HG03103 (cell line): Measurements from ENCODE around the gene MXD1.
"Not testable (repeated sequence)": the region's sequence is repeated elsewhere in the genome, so short reads cannot be mapped to it uniquely, and the experiment has no call there.

ENCODE experiments used
- ATAC-seq: cut with Tn5 transposase; IDR thresholded peaks from one replicate; pipeline ENCODE4 v1.9.1; 2021; ENCODE audit warnings: low read depth; ENCODE audit not compliant: unreplicated experiment

The MXD1 gene

DNA sequence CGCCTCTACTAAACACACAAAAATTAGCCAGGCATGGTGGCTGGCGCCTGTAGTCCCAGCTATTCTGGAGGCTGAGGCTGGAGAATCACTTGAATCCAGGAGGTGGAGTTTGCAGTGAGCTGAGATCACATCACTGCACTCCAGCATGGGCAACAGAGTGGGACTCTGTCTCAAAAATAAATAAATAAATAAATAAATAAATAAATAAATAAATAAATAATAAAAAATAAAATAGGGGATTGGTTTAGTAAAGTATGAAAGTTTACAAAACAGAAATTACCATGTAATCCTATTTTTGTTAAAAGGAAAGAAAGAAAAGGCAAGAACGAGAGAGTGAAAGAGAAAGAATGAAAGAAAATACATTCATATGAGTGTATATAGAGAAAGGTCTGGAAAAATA is 35.8 kb downstream of the MXD1 start:
- not testable (repeated sequence) for ATAC-seq

DNA sequence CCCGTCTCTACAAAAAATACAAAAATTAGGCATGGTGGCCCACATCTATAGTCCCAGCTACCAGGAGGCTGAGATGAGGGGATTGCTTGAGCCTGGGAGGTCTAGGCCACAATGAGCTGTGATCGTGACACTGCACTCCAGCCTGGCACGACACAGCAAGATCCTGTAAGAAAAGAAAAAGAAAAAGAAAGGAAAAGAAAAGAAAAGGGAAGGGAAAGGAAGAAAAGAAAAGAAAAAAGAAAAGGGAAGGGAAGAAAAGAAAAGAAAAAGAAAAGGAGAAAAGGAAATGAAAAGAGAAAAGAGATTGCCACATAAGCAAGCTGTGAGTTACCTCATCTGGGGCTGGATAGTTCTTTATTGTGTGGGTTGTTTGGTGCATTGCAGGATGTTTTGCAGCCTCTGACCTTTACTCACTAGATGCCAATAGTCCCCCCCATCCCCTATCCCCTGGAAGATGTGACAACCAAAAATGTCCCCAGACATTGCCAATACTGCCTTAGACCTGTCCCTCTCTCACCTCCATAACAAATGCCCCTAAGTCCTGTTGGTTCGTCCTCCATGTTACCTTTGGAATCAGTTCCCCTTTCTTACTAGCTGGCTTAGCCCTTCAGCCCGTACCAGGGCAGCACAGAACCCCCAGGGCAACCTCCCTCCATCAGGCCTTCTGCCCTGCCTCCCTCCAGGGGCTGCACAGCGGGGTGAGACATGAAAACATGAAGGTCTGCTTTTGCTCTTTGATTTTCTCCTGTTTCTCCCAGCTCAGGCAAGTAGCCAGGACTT is 37.6 kb downstream of the MXD1 start:
- ATAC-seq = no peak

DNA sequence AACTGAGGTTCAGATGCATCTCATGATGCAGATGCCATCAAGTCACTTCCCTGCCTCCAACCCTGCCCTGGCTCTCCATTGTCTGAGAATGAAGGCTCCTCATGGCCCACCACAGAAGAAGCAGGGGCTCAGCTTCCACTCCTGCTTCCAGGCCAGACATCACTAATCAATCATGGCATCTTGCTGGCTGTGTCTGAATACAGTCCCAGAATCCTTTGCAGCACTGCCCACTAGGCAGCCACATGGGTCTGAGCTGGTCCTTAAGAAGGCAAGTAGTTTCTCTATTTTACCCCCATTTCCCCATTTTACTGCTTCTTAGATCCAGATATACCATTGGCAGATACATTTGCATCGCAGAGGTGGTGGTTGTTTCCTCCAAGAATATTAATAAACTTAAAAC is 39.2 kb downstream of the MXD1 start:
- no peak for ATAC-seq

DNA sequence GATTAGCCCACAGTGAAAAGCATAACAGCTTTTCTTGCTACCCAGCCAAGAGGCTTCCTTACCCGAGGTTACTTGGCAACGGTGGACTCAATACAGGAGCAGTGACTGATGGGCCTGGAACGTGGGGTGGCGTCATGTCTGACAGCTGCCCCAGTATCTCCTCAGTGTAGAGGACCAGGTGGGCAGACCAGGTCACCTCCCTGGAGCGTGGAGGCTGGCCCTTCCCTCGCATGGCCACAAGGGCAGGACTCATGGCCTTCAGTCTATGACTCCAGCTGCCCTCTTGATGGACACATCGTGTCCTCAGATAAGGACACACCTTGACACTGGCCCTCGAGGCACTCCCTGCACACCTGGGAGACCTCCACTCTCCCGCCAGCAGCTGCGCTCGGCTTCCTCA is 40.1 kb downstream of the MXD1 start:
- ATAC-seq = no peak

DNA sequence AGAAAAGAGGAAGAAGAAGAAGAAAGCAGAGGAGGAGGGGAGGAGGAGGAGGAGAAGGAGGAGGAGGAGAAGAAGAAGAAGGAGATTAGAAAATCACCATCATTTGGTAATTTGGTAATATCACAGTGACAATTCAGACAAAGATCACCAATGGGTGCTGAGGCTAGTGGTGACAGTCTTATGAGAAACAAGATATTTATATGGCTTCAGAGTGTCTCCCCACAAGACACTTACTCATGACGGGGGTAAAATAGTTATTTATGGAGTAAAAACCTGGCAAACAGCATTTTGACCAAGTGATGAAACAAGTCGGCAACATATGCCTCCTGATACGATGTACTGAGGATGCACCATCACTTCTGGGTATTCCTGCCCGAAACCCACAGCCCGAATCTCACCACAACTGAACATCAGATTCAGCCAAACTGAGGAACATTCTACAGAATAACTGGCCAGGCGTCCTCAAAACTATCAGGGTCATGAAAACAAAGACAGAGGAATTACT is 41.6 kb downstream of the MXD1 start:
- no peak for ATAC-seq

DNA sequence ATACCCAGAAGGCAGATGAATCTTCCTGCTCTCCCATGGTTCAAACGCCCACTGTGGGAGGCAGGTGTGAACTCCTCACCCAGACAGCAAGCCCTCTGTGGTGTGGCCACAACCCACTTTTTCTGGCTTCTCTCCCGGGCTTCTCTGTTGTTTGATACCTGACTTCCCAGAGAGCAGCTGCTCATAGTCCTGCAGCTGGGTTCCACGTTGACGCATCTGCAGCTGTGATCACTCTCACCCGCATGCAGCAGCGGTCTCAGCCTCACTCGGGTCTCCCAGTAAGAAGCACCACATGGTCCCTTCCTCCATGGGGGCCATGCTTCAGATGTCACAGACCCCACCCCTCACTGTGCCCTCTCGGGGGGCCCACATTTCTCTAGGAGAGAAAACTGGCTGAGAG is 43.1 kb downstream of the MXD1 start:
- ATAC-seq = no peak

DNA sequence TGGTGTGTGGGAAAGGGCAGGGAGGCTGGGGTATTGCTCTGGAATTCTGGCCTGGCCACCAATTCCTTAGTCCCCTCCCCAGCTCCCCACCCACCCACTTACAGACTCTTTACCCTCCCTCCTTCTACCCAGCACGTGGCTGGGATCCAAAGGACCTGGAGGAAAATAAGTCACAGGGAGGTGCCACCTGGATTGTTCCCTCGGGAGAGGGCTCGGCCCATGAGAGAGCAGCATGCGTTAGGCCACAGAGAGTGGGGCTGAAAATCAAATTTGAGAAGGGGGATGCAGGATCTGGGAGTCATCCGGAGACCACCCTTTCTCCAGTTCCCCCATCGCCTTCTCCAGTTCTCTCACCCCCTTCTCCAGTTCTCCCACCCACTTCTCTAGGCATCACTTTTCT is 43.6 kb downstream of the MXD1 start:
- no peak for ATAC-seq

DNA sequence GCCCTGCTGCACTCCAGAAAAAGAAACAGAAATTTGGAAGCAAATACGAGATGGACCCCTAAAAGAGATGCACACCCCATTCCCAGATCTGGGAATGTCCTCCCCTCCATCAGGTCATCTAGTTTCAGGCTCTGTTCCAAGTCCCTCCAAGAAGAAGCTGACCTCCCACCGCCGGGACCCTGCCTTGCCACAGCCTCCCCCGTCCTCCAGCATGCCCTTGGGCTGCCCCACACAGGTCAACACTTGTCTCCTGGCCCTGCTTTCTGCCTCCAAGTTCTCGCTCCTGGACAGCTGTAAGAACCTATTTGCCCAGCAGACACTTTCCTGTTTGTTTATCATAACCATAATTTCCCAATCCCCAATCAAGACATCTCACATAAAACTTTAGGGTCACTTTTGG is 44.5 kb downstream of the MXD1 start:
- ATAC-seq = no peak

DNA sequence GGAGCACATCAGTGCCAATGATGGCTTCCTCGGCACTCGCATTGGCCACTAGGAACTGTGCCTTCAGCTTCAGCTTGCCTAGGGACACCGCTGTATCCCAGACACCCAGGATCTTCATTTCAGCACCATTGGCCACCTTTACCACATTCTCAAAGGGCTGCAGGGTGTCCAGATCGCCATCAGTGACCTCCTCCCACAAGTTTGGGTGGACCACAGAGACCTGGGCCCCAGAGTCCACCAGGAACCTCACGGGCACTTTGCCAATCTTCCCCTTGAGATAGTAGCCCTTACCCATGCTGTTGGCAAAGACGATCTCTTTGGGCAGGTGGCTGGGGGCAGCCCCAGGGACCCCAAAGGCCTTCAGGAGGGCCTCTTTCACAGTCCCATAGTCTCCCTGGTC is 45.9 kb downstream of the MXD1 start:
- ATAC-seq = no peak

DNA sequence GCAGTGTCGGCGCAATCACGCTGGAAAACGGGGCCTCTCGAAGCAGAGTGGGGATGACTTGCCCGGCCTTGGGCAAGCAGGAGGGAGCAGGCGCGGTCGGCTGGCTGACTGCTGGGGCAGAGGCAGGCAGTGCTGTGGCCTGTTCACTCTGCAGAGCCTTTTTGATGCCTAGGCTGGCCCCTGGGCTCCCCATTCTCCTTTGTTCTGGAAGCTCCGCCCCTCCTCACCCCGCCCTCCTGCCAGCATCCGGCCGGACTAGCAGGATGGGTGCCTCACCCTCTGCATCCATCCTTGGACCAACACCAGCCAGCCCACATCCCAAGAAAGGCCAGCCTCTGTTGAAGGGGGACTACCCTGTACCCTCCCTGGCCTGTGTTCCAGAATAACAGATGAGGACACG is 46.6 kb downstream of the MXD1 start, which contains the start of gene ASPRV1:
Gene ASPRV1 (minus strand): TSS at position 136 of the 400 bp plus-strand sequence. CDS start 195 bp downstream, outside the sequence.
- ATAC-seq = no peak

DNA sequence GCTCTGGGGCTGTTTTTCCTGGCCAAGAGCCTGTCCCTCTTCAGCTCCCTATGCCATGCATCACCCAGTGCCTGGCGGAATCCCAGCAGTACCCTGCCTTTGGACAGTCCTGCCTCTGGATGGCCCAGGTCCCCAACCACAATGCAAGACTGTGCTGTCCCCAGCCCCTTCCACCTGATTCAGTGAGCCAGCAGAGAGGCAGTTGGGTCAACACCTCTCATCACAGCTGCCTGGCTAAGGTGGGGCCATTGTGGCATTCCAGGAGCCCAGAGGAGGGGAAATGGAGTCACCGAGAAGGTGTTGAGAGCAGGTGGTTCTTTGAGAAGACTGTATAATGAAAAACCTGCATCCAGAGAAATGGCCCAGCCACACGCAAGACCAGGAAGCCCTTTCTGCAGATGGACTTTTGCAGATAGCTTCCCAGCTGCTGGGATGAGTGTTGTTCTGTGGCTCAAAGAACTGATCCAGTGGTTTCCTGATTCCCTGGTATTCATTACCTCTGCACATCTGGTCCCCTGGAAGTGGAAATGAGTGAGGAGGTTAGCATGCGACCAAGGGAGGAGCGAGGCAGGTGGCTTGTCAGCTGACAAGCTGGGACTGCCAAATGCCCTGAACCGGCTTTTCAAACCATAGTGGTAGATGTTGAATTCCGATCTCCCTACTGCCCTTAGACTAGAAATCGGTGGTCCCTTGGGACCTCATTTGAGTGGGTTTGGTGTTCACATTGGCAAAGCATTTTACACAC is 48.2 kb downstream of the MXD1 start:
- ATAC-seq = no peak

DNA sequence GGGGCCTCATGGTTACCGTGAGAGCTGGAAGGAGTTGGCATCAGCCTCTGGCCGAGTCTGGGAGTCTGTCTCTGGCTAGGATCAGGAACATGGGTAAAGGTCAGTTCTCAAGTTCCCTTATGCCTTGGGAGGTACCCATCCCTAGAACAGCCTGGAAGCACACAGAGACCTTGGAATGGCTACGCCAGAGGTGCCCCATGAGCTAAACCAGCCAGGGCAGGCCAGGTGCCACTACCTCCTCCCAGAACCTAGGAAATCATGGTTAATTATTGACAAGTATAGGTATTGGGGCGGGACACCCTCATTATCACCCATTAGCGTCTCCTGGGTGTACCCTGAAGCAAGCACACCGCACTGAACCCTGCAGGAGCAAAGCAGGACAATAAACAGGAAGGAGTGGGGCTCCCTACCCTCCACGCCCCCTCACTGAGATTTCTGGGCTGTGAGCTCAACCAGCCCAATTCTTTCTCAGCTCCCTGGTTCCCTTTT is 49.5 kb downstream of the MXD1 start:
- no peak for ATAC-seq

DNA sequence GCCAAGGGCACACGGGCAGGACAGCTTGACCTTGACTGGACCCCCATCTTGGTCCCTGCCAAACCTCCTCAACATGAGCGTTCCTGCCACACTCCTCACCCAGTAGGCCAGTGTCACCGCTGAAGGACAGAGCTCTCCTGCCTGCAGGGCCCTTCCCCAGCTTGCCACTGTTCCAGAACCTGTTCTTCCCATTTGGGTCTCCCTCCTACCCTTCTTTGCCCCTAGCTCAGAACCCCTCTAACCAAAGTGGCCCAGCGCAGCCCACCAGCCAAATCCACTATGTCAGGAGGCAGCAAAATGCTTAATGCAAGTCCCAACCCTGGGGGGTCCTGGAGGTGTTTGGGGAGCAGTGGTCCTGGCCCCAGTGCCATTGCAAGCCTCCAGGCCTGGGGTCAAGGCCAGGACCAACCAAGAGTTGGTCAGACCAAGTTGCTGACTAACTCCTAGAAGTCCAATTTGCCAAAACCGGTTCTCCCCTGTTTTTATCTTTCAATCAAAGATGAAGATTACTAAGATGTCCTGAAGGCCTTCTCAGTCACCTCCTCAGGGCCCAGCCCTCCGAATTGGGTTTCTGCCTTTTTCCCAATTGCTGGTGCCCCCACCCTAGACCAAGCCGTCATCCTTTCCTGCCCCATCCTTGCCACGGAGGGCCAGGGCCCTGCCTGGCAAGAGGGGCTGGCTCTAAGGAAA is 51.0 kb downstream of the MXD1 start:
- ATAC-seq = no peak

DNA sequence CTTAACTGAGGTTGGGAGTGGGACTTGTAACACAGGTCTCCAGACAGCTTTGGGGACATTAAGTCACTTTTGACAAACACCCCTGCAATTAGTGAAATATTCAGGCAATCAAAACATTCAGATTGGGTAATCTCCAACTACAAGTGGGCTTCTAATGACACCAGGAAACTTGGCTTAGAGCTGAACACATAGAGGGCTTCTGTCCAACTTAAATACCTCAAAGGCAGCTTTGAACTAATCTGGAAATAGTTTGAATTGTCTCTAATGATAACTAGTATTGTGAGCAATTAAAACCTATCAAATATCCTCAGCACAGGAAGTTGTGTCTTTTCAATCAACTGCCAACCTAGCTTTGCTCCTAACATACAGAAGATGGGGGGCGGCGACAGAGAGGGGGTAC is 51.6 kb downstream of the MXD1 start:
- ATAC-seq = no peak

DNA sequence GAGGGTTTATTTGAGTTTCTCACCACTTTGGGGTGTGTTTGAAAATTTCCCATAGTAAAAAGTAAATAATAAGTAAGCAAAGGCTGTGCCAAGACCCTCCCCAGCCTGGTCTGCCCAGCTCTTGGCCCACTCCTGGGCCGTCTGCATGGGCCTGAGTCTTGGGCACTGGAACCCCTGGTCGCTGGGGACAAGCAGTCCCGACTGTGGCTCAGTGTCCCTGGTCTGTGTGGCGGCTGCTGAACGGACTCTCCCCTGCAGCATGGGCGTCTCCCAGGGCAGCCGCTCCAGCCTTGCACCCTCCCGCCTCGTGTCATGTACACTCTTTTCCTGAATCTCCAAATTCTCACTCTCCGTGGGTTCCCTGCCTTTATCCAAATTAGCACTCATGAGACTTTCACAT is 53.7 kb downstream of the MXD1 start:
- no peak for ATAC-seq

DNA sequence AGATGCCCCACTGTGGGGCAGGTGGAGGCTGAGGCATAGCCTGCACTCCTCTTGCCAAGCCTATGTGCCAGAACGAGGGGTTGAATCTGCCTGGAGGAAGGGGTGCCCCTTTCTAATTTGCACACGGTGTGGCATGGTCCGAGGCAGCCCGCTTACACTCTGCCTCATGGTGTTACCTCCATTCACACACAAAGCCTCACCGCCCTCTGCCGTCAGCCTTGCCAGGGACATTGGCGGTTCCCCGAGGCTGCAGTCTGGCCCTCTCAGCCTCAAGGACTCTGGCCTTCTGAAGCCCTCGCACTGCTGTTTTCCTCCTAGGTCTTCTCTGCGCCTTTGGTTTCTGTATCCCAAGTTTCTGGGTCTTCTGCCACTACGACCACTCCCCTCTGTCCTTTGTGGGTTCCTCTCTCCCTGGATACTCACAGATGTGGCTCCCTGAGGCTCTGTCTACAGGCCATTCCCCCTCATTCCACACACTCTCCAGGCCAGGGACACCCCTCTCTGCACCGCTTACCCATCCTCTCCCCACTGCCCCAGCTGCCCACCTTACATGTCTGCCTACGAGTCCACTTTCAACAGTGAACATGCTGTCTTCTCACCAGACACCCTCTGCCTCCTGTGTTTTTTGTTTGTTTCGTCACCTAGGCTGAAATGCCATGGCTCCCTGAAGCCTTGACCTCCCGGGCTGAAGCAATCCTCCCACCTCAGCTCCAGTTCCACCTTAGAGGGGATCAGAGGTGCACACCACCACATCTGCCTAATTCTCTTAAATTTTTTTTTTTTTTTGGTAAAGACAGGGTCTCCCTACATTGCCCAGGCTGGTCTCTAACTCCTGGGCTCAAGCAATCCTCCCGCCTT is 54.4 kb downstream of the MXD1 start:
- no peak for ATAC-seq

DNA sequence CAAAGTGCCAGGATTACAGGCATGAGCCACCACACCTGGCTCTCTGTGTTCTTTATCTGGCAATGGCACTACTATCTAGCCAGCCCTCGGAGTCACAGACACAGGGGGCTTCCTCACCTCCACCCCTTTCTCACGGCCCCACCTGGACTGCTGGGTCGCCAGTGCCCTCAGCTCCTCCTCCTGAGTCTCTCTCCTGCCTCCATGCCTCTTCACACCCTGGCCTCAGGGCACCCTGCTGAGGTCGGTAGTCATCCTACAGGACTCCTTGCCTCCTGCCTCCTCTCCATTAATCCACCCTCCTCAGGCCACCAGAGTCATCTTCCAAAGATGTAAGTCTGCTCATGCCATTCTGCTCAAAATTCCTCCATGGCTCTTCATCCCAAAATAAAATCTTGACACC is 55.1 kb downstream of the MXD1 start:
- ATAC-seq = no peak

DNA sequence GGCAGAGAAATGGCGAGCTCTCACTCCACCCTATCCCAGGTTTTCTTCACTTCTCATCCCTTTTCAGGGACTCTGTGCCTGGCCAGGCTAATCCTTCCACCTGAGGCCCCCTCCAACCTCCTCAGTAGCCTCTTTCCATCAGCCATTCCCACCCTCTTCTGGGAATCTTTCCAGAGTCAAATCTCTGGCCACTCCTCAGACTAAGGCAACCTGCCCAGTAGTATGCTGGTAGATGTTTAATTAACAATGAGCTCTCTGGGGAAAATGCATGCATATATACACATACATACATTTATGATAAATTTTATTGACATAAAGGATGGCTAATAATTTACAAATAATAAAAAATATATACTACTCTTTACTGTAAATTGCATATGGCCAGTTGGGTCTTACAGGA is 57.9 kb downstream of the MXD1 start:
- no peak for ATAC-seq

DNA sequence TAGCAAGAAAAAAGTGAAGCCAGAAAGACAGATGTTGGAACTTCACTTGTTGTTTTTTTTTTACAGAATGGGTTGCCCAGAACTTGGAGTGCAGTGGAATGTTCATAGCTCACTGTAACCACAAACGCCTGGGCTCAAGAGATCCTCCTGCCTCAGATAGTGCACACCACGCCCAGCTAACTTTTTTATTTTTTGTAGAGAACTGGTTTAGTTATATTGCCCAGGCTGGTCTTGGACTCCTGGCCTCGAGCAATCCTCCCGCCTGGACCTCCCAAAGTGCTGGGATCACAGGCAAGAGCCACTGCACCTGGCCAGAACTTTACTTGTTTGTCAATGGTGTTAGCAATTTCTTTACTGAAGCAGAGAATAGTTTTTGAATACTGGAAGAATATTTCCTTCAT is 58.4 kb downstream of the MXD1 start:
- no peak for ATAC-seq

DNA sequence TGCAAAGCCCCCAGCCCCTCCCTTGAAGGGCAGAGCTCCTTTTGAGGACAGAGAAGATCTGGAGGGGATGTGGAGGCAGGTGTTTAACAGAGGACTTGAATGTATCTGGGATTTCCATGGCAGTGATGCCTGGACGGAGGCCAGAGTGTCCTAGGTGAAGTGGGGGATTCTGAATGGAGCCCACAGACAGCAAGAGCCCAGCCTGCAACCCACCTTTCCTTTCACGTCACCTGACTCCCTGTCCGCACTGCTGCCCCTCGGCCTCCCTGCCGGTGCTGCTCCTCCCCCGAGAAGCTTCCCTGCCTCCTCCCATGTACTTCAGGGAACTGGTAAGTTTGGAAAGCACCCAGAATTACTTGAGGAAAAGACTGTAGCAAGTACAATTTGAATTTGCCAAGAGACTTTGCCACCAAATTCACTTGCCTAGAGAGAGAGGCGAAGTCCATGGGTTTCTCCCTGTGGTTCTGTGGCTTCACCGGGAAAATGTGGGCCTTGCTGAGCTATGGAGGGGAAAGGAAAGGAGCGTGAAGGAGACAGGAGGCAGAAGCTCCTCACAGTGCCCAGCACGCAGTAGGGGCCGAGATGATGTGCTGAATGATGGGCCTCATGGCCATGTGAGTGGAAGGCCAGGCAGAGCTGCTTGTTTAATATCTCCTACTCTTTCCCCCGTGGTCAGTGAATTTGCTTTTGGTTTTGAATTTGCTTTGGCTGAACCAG is 60.4 kb downstream of the MXD1 start:
- ATAC-seq = no peak
